Measurements from ENCODE around the gene CACNA1D. TPM values are rescaled to one million over a fixed set of nuclear protein-coding genes. Genes with fewer than 3 reads are reported as not detected.
A peak's percentile ranks its signal among the peaks of the same experiment; 100 is the strongest.

Gene CACNA1D
- total and polyA plus RNA-seq, 8 donors, result 5.3 to 22.8 (median 11.6) TPM

- FAIRE-seq (no peak), ATAC-seq (no peak), DNase-seq (no peak)
- intact Hi-C loops (cut with DNase I), result no loop called here
- no peaks in the 10 kb centered on the region for H3K9me3 ChIP-seq
- no peak overlapping the region for H3K27ac ChIP-seq
- 92 to 98% methylated on average over 5 of the region's 5 CpGs for WGBS, 2 donors
- no peaks in the 10 kb centered on the region for H3K27me3 ChIP-seq
- no peak for TF ChIP-seq CTCF (IDR thresholded peaks at IDR 0.05)
- no peaks in the 10 kb centered on the region for H3K36me3 ChIP-seq
- H3K4me1 ChIP-seq, result no peaks in the 10 kb centered on the region
- H3K4me3 ChIP-seq, result no peak overlapping the region
These were observed 255.0 kb downstream of the CACNA1D start for GRCh38 chr3:53749448-53749847.

DNA sequence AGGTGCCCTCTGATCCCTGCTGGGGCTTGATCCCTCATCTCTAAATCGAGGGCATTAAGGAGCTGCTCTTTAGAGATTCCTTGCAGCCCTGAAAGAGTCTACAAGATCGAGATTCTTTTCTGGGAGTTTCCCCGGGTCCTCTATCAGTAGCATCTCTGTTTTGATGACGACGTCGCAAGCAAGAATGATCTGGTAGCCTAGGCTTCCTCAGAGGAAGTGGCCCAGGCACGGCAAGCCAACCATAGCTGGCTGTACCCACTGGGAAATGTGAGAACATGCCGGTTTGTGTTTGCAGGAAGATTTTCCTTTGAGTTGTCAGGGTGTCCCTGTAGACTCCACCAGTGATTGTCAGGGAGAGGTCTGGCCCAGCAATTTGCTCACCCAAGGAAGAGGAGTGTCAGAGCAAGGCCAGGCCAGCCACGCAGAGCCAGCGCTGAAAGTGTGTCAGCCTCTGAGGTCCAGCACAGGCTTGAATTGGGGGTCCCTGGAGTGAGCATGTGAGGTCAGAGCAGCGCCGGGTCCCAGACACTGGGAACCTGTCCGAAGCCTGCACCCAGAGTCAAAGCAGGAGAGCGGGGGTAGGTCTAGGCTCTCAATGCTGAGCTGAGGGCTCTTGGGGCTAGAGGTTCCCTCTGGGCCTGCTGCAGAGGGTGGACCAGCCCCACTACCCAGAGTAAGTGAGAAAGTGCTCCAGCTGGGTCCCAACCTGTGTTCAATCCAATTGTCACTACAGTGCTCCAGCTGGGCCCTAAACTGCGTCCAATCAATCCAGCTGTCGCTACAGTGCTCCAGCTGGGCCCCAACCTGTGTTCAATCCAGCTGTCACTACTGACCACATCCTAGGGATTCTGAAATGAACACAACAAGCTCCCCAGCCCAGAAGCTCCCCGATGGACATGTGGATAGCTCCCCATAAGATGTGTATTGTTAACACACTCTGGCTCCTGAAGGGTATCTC lies 256.1 kb downstream of the CACNA1D start:
- no peak for TF ChIP-seq CTCF (IDR thresholded peaks at IDR 0.05)
- Histone ChIP-seq H3K4me3 (no peak overlapping the region), H3K9me3 (no peaks in the 10 kb centered on the region), H3K27ac (no peak overlapping the region), H3K27me3 (no peaks in the 10 kb centered on the region), H3K4me1 (no peaks in the 10 kb centered on the region), H3K36me3 (no peaks in the 10 kb centered on the region)
- no peak for DNase-seq
- intact Hi-C loops (cut with DNase I), result no loop called here
- ATAC-seq, result no peak
- no peak for FAIRE-seq
- WGBS, 2 donors, result 86 to 90% methylated on average over 17 of the region's 17 CpGs

- H3K4me1 ChIP-seq, result no peaks in the 10 kb centered on the region
- no peak overlapping the region for H3K27ac ChIP-seq
- no peaks in the 10 kb centered on the region for H3K9me3 ChIP-seq
- H3K27me3 ChIP-seq, result no peaks in the 10 kb centered on the region
- intact Hi-C loops (cut with DNase I), result no loop called here
- WGBS, 2 donors, result 88% methylated on average over 9 of the region's 9 CpGs
- TF ChIP-seq CTCF (IDR thresholded peaks at IDR 0.05), result no peak
- H3K4me3 ChIP-seq, result no peak overlapping the region
- ATAC-seq, result peak in 2 of 4 donors; percentile 35 to 42
- FAIRE-seq, result no peak
- DNase-seq, result no peak
- no peaks in the 10 kb centered on the region for H3K36me3 ChIP-seq
These were observed 259.2 kb downstream of the CACNA1D start for GRCh38 chr3:53753518-53754183.

- Histone ChIP-seq H3K27me3 (no peaks in the 10 kb centered on the region), H3K36me3 (no peaks in the 10 kb centered on the region), H3K9me3 (no peaks in the 10 kb centered on the region), H3K4me3 (no peak overlapping the region), H3K4me1 (no peaks in the 10 kb centered on the region), H3K27ac (no peak overlapping the region)
- TF ChIP-seq CTCF (IDR thresholded peaks at IDR 0.05), result no peak
- 93 to 96% methylated on average over 9 of the region's 9 CpGs for WGBS, 2 donors
- no peak for FAIRE-seq
- intact Hi-C loops (cut with DNase I), result no loop called here
- no peak for DNase-seq
- peak in 2 of 4 donors; percentile 50 to 64 for ATAC-seq
These were observed 259.9 kb downstream of the CACNA1D start for GRCh38 chr3:53754325-53754724.
